ENCODE results near the gene TMOD3. TPM values are rescaled to one million over a fixed set of nuclear protein-coding genes. Genes with fewer than 3 reads are reported as not detected.

The TMOD3 gene
- total and polyA plus RNA-seq, 2 of the 8 experiments (the other 6 are each of a cell fraction or from before 2014, with no cell fraction given) = 3.9 to 29.0 TPM

DNA sequence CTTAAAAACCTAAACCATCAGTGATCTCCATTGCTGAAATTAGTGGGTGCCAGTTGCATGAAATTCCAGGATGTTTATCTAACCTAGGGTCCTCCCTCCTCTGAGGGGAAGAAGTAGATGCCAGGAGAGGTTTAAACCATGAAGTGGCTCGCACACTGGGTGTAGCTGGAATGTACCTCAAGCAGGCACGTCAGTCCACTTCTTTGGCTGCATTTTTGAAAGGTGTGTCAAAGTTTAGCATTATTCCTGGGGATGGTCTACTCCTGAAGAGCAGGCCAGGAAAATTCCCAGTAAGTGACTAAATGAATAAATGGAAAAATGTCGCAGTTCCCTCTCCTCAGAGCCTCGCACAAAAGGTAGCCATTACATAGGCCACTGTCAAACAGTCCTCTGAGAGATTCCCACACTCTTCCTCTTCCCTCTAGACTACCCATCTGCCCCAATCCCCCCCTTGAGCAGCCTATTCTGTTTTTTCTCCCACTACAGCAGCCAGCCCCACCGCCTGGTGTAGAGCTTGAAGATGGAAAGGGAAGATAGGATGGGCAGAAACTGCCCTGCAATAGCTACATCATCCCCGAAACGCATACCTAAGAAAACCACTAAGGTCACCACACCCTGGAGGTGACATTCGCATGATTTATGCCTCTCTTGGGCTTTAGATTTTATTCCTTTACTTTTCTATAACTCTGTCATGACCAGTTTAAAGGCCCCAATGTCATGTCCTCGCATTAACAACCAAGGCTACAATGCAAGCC is 655 bp upstream of the TMOD3 start (continued):
- no peak for TF ChIP-seq FOSL1 (IDR thresholded peaks at IDR 0.05; ENCODE audit: insufficient read depth, low read depth, low read length)
- TF ChIP-seq SP1 (IDR thresholded peaks at IDR 0.05; ENCODE audit: low read depth, low read length) = no peak
- no peak for TF ChIP-seq TEAD4 (IDR thresholded peaks at IDR 0.05; ENCODE audit: low read depth, low read length)
- no peak for TF ChIP-seq BCL11A (IDR thresholded peaks at IDR 0.05; ENCODE audit: low read depth in 2 of 2, low read length in 2 of 2)
